ENCODE results near the gene PARD3B.

PARD3B gene

GRCh38 chr2:204923957-204924356 lies 378.7 kb downstream of the PARD3B start:
- no peaks in the 10 kb centered on the region for H3K36me3 ChIP-seq (replicated peaks; ENCODE audit: insufficient read depth, low read length)
- no peak for DNase-seq
- H3K9ac ChIP-seq (ENCODE audit: low read length): no peak overlapping the region
- H2AFZ ChIP-seq (ENCODE audit: low read length): no peak overlapping the region
- H3K9me2 ChIP-seq (replicated peaks; ENCODE audit: insufficient read depth, low read length): no peaks in the 10 kb centered on the region
- H3K4me3 ChIP-seq (ENCODE audit: low read length): no peak overlapping the region
- no peaks in the 10 kb centered on the region for H4K20me1 ChIP-seq (ENCODE audit: insufficient read depth, low read length)
- H3K4me2 ChIP-seq (ENCODE audit: low read depth, low read length): no peak overlapping the region
- no peaks in the 10 kb centered on the region for H3K79me2 ChIP-seq (ENCODE audit: low read length)
- H3K4me1 ChIP-seq (ENCODE audit: low read length): no peaks in the 10 kb centered on the region
- H3F3A ChIP-seq (ENCODE audit: insufficient read depth, low read length): no peaks in the 10 kb centered on the region
- no peaks in the 10 kb centered on the region for H3K27me3 ChIP-seq (replicated peaks; ENCODE audit: insufficient read depth, low read length)
- TF ChIP-seq EZH2 (optimal IDR thresholded peaks at IDR 0.05; ENCODE audit: low read depth, low read length): no peak
- TF ChIP-seq CTCF (IDR thresholded peaks at IDR 0.05; ENCODE audit: low read length): no peak
- TF ChIP-seq EZH2phosphoT487 (IDR thresholded peaks at IDR 0.05; ENCODE audit: low read length): no peak
- H3K9me3 ChIP-seq (replicated peaks; ENCODE audit: insufficient read depth, low read length): no peaks in the 10 kb centered on the region
- H3K27ac ChIP-seq (ENCODE audit: low read length): no peak overlapping the region

GRCh38 chr2:204931562-204931961 lies 386.3 kb downstream of the PARD3B start:
- no peaks in the 10 kb centered on the region for H3K27me3 ChIP-seq (replicated peaks; ENCODE audit: insufficient read depth, low read length)
- no peaks in the 10 kb centered on the region for H3K9me2 ChIP-seq (replicated peaks; ENCODE audit: insufficient read depth, low read length)
- no peaks in the 10 kb centered on the region for H3F3A ChIP-seq (ENCODE audit: insufficient read depth, low read length)
- TF ChIP-seq EZH2 (optimal IDR thresholded peaks at IDR 0.05; ENCODE audit: low read depth, low read length) (no peak), EZH2phosphoT487 (IDR thresholded peaks at IDR 0.05; ENCODE audit: low read length) (no peak), CTCF (IDR thresholded peaks at IDR 0.05; ENCODE audit: low read length) (no peak)
- H4K20me1 ChIP-seq (ENCODE audit: insufficient read depth, low read length): no peaks in the 10 kb centered on the region
- no peaks in the 10 kb centered on the region for H3K4me1 ChIP-seq (ENCODE audit: low read length)
- H3K9me3 ChIP-seq (replicated peaks; ENCODE audit: insufficient read depth, low read length): no peaks in the 10 kb centered on the region
- no peaks in the 10 kb centered on the region for H3K79me2 ChIP-seq (ENCODE audit: low read length)
- no peak for DNase-seq
- no peak overlapping the region for H3K9ac ChIP-seq (ENCODE audit: low read length)
- H2AFZ ChIP-seq (ENCODE audit: low read length): no peak overlapping the region
- H3K27ac ChIP-seq (ENCODE audit: low read length): no peak overlapping the region
- H3K4me2 ChIP-seq (ENCODE audit: low read depth, low read length): no peak overlapping the region
- H3K4me3 ChIP-seq (ENCODE audit: low read length): no peak overlapping the region
- H3K36me3 ChIP-seq (replicated peaks; ENCODE audit: insufficient read depth, low read length): no peaks in the 10 kb centered on the region

- Histone ChIP-seq H4K20me1 (ENCODE audit: insufficient read depth, low read length) (no peaks in the 10 kb centered on the region), H3K36me3 (replicated peaks; ENCODE audit: insufficient read depth, low read length) (no peaks in the 10 kb centered on the region), H3K4me3 (ENCODE audit: low read length) (no peak overlapping the region), H3K9me3 (replicated peaks; ENCODE audit: insufficient read depth, low read length) (no peaks in the 10 kb centered on the region), H3K4me1 (ENCODE audit: low read length) (no peaks in the 10 kb centered on the region), H2AFZ (ENCODE audit: low read length) (no peak overlapping the region), H3K4me2 (ENCODE audit: low read depth, low read length) (no peak overlapping the region), H3K27ac (ENCODE audit: low read length) (no peak overlapping the region), H3K9ac (ENCODE audit: low read length) (no peak overlapping the region), H3F3A (ENCODE audit: insufficient read depth, low read length) (no peaks in the 10 kb centered on the region), H3K9me2 (replicated peaks; ENCODE audit: insufficient read depth, low read length) (no peaks in the 10 kb centered on the region), H3K79me2 (ENCODE audit: low read length) (no peaks in the 10 kb centered on the region), H3K27me3 (replicated peaks; ENCODE audit: insufficient read depth, low read length) (no peaks in the 10 kb centered on the region)
- DNase-seq: no peak
- TF ChIP-seq CTCF (IDR thresholded peaks at IDR 0.05; ENCODE audit: low read length): no peak
These were observed 388.6 kb downstream of the PARD3B start for GRCh38 chr2:204933735-204934374.

Measured in MM.1S (cell line).